Measurements from ENCODE around the gene PPM1D.

DNA sequence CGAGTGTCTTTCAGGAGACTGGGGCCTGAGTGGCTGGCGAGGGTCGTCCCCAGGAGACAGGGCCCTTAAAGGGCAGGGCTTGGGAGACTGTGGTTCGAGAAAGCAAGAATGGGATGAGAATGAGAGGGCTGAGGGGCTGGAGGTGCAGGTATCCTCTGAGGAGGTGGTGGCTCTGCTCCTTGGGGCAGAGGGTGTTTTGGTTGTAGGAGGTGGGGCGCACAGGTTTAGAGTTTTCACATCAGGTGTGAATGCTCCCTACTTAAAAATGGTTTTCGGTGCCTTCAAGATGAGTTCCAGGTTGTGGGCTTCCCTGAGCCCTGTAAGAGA is 78.1 kb downstream of the PPM1D start:
- TF ChIP-seq POLR2A (IDR thresholded peaks at IDR 0.05) (no peak), CTCF (IDR thresholded peaks at IDR 0.05) (no peak)
